Inferior parietal cortex (tissue), 1 donor: ENCODE measurements around the gene PLAC8.
"Not testable (repeated sequence)": the region's sequence is repeated elsewhere in the genome, so short reads cannot be mapped to it uniquely, and the experiment has no call there.

Source experiments
- DNase-seq: peaks from one replicate; pipeline ENCODE4 v3.0.0-alpha.2; 2016; ENCODE audit errors: extremely low spot score

The PLAC8 gene

DNA sequence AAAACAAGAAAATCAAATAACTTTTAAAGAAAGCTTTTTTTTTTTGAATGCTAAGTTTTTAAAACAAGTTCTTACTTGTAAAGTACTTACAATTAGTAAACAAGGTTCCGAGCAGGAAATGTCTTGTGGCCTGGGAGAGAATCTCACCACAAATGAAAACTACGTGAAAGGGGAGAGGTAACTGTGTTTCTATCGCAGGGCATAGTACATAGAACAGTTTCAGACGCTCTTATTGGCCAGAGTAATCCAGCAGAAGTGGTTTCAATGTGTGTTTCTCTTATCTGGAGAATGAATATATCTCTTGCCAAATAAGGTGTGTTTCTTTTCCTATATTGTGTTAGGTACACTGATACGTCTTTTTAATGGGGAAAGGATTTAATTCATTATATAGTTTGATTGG, at the start of gene PLAC8:
TSS of gene PLAC8 (minus strand) at position 154 of the 400 bp plus-strand sequence. CDS start 6,808 bp downstream, outside the sequence.
- DNase-seq: no peak

GRCh38 chr4:83153417-83153816, 38.9 kb upstream of the PLAC8 start:
- DNase-seq: no peak

- DNase-seq: no peak
Observed at GRCh38 chr4:83152746-83153145, 38.2 kb upstream of the PLAC8 start.

GRCh38 chr4:83151651-83152050, 37.1 kb upstream of the PLAC8 start:
- DNase-seq: no peak

- no peak for DNase-seq
Observed at GRCh38 chr4:83150653-83151330, 36.3 kb upstream of the PLAC8 start.

DNA sequence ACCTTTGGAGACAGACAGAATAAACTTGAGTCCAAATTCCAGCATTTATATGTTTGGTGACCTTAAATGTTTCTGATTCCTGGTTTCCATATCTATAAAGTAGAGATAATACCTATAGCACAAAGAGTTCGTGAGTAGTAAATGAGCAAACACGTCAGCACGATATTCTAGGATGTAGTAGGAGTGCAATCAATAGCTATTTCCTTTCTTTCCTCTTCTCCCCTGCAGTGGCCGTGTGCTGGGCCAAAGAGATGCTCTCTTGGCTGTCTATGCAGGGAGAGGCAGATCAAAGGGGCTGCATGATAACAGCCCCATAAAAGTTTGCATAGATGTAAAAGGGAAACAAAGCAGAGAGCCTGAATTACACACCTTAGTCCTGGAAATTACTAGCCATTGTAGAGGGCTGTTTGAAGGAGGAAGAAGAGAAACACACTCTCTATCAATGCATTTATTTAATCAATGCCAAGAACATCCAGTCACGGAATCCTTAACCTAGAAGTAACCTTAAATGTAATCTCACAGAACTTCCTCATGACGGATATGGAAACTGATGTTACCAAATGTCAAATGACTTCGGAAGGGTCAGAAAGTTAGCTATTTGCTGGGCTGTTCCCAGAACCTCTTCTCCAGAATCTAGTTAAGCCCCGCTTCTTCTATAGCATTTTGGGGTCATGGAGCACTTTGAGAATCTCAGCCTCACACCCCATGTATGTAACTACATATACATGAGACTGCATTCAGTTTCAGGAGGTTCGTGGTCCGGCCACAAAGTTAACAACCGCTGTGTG, 35.5 kb upstream of the PLAC8 start:
- DNase-seq: no peak

DNA sequence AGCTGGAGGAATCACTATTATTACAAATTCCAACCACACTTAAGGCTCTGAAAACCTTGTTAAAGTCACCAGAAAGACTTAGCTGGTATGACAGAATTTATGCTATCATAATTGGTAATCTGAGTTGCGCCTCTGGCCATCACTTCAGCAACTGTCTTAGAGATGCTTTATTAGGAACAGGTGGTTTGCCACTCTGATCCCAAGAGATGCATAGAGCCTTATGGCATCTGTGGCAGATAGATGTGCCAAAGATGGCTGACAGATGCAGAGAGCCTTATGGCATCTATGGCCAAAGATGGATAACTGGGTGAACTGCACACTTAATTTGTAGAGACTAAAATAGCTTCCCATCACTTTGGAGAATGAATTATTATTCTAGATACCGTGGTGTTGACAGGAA, 32.3 kb upstream of the PLAC8 start:
- DNase-seq: no peak

DNA sequence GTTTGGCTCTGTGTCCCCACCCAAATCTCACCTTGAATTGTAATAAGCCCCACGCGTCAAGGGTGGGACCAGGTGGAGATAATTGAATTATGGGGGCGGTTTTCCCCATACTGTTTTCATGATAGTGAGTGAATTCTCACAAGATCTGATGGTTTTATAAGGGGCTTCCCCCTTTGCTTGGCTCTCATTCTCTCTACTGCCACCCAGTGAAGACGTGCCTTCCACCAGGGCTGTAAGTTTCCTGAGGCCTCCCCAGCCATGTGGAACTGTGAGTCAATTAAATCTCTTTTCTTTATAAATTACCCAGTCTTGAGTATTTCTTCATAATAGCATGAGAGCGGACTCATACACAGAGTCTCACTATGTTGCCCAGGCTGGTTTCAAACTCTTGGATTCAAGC, 31.2 kb upstream of the PLAC8 start:
- DNase-seq: not testable (repeated sequence)

GRCh38 chr4:83139514-83140156, 25.1 kb upstream of the PLAC8 start:
- DNase-seq: no peak

DNA sequence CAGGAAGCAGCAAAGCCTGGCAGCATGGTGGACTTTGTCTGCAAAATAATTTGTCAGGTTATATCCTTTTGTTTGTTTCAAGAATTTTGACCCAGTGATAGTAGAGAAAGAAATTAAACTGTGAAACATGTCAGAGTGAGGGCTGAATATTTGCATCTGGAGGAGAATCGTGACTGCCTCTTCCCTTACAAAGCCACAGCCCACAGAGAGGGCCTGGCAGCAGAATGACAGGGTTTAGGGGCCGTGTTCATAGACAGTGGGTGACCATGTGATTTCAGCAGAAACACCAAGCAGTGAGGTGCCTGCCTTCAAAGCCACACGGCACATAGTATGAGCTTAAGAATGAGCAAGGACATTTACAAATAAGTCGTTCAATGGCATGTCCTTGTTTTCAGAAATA, 24.4 kb upstream of the PLAC8 start:
- no peak for DNase-seq

- no peak for DNase-seq
Observed at GRCh38 chr4:83132065-83132464, 17.5 kb upstream of the PLAC8 start.

DNA sequence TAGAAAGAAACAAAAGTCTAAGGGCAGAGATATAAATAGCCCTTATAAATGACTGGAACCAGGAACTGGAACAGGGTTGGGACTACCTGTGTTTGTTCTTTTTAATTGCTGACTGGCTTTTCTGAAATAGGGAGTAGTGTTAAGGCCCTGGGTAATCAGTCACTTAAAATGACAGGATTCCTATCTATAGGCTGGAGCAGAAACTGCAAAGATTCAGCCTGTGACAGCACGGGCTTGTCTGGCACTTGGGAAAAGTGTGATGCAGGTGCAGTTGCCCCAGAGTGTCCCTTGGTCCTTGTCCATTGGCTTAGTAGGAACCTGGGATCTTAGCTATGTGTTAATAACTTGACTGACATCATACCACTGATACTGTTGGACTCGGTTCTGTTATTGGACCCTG, 14.7 kb upstream of the PLAC8 start:
- DNase-seq: no peak

GRCh38 chr4:83128240-83128929, 13.9 kb upstream of the PLAC8 start:
- DNase-seq: no peak

GRCh38 chr4:83125738-83126141, 11.2 kb upstream of the PLAC8 start:
- no peak for DNase-seq

GRCh38 chr4:83124111-83124780, 9.7 kb upstream of the PLAC8 start:
- no peak for DNase-seq

DNA sequence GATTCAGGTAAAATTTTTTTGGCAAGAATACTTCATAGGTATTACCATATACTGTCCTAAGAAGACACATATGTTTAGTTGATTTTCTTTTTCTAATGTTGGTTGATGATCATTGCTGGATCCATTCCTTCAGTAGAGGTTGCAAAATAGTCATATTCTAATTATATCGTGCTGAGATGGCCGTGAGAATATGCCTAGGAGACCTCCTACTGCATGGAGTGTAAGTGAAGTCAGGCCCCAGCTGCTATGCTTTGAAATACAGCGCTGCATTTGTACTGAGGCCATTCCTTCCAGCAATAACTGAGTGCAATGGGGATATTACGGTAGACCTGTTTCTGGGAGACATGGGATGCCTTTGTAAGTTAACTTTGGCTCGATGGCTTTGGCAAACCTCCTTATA, 6.7 kb upstream of the PLAC8 start:
- no peak for DNase-seq

GRCh38 chr4:83118869-83119268, 4.3 kb upstream of the PLAC8 start:
- DNase-seq: no peak

DNA sequence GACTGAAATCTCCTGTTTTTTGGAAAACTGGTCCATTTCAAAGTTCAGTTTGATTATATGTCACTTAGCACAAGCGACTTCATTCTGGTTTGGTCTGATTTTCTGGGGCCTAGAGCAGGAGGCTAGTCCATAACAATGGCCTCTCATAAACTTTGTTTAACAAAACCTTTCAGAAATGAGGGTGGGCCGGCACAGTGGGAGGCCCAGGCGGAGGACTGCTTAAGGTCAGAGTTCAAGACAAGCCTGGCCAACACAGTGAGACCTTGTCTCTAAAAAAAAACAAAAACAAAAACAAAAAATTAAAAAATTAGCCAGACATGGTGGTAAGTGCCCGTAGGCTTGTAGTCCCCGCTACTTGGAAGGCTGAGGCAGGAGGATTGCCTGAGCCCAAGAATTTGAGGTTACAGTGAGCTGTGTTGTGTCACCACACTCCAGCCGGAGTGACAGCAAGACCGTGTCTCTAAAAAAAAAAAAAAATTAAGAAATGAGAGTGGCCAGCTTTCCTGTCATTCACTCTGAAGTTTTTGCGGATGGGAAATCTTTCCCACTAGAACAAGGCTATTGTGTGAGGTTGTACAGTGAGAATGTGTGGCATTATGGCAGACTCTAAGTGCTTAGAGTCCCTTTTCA, 1.2 kb upstream of the PLAC8 start:
- no peak for DNase-seq

DNA sequence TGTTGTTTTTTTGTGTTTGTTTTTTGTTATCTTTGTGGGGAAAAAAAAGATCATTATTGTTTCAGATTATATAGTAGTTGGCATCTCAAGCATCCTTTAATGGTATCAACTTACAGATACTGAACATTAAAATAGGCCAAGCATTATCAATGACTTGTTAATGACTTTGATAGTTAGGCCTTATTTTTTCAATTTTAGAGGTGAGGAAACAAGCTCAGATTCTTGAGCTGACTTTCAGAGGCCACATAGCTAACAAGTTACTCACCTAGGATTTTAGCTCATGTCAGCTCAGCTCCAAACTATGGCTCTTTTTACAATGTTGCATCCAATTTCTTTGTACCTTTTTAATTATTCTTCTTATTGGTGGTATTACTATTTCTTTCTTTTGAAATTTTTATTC, 471 bp upstream of the PLAC8 start:
- DNase-seq: no peak

- DNase-seq: no peak
Observed at GRCh38 chr4:83113429-83113786, 1.1 kb downstream of the PLAC8 start.

GRCh38 chr4:83112678-83113428, 1.7 kb downstream of the PLAC8 start:
- no peak for DNase-seq
